Measurements from ENCODE around the gene PITX2.

Gene PITX2

DNA sequence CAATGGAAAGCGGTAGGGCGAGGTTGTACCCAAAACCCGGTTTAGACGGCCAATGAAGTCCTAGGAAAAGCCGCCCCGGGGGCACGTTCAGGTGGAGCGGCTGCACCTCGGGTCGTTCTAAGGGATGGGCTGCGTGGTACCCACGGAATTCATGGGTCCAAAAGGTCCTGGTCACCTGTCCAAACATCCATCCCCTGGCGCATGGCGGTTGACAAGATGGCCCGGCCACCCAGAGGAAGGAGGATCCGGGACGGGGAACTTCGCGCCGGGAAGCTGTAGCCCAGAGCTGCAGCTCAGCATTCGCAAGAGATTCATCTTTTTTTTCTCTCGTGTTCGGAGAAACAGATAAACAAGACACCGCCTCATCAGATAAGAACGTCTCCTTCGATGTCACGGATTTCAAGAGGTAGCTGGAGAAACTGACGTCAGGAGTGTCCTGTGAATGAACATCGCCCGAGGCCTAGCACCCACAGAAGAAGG lies 10.9 kb downstream of the PITX2 start:
- H3K4me1 ChIP-seq, result no peaks in the 10 kb centered on the region
- H3K27ac ChIP-seq, result no peak overlapping the region
- H3K4me2 ChIP-seq, result no peak overlapping the region
- H3K4me3 ChIP-seq, result no peak overlapping the region
- peaks cover 51% of the 10 kb centered on the region for H3K9me3 ChIP-seq
- TF ChIP-seq Cebpa-rat (IDR thresholded peaks at IDR 0.05), result no peak
- H3K9ac ChIP-seq, result no peak overlapping the region
- H4K20me1 ChIP-seq, result no peaks in the 10 kb centered on the region
- peaks cover 67% of the 10 kb centered on the region for H3K27me3 ChIP-seq
- H3K36me3 ChIP-seq, result no peaks in the 10 kb centered on the region

DNA sequence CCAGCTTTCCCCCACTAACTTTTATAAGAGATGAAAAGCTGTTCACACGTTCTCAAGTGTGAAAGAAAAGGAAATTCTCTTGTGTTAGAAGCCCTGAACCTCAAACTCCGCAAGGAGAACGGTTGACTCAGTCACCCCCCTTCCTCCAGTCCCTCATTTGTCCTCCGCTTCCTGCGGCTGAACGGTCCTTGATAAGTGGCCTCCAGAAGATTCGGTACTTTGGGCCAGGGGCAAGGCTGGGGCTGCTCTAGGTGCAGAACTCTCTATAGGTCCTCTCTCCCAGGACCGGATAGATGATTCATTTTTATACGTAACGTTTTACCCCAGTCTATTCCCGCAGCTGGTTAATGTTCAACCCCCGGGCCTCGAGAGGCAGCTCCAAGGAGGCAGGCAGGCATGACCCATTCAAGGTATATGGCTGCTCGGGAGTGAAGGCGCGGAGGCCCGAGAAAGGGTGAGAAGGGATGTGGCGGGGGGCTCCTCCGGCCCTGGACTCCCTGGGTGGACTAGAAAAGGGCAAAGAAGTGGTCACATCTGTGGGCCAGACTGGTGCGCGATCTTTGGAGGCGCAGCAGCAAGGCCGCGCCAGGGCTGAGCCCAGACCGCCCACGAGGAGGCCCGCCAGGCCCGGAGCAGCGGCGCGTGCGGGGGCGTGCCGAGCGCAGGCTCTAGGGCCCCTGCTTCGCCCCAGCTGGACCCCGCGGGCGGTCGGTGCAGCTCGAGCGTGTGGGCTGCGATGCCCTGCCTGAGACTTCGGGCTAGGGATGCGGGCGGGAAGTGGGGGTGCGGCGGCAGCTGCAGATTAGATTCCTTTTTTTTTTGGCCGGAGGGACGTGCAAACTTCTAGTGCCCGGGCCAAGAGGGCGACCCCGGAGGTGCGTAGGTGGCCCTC lies 11.7 kb downstream of the PITX2 start:
- no peak for TF ChIP-seq Cebpa-rat (IDR thresholded peaks at IDR 0.05)
- no peaks in the 10 kb centered on the region for H3K36me3 ChIP-seq
- no peaks in the 10 kb centered on the region for H3K4me1 ChIP-seq
- H3K9ac ChIP-seq, result no peak overlapping the region
- no peak overlapping the region for H3K4me3 ChIP-seq
- H3K4me2 ChIP-seq, result no peak overlapping the region
- peaks cover 51% of the 10 kb centered on the region for H3K9me3 ChIP-seq
- H4K20me1 ChIP-seq, result no peaks in the 10 kb centered on the region
- H3K27me3 ChIP-seq, result peaks cover 59% of the 10 kb centered on the region
- no peak overlapping the region for H3K27ac ChIP-seq

DNA sequence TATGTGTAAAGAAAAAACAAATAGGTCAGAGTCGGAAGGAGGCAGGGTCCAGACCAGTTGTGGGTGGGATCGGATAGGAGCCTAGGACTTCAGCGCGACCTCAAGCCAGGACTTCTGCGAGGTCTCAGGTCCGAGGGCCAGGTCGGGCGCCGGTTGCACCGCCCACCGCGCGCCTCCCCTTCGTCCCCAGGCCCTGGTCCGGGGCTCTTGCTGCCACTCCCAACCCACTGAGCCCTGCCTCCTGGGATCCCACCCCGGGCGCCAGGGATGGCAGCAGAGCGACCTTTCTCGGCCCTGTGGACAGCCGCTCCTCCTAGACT lies 12.3 kb downstream of the PITX2 start:
- Histone ChIP-seq H3K9me3 (peaks cover 47% of the 10 kb centered on the region), H3K36me3 (no peaks in the 10 kb centered on the region), H4K20me1 (no peaks in the 10 kb centered on the region), H3K9ac (no peak overlapping the region), H3K4me2 (no peak overlapping the region), H3K27me3 (peaks cover 53% of the 10 kb centered on the region), H3K4me1 (no peaks in the 10 kb centered on the region), H3K4me3 (no peak overlapping the region), H3K27ac (no peak overlapping the region)
- no peak for TF ChIP-seq Cebpa-rat (IDR thresholded peaks at IDR 0.05)

DNA sequence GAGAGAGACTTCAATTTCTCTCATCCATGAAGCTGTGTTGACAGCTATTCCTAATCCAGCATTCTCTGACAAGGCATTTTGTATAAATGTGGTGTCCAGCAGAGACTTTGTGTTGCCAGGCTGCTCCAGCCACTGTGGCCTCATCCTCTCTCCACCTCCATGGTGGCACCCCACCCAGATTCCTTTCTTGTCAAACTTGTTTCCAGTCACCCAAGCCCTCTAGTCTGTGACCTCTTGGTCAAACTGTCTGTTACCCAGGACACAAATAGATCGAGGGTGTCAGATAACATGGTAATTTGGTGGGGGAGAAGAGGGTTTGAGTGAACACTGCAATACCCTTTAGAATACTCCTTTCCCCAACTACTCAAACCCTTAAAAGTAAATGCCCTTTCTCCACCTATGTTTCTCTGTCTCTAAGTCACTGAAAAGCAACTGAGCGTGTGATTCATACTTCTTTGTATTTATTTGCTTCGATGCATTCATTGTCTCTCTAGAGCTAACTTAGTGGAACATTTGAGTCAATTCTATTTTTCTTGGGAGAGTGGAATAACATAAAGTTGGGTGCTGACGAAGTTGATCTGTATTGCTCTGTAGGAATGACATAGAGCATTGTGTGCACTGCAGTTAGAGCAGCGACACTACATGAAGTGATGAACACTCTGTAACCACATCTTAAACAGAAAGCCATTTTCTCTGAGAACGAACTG lies 13.7 kb downstream of the PITX2 start:
- no peak for TF ChIP-seq Cebpa-rat (IDR thresholded peaks at IDR 0.05)
- Histone ChIP-seq H4K20me1 (no peaks in the 10 kb centered on the region), H3K9ac (no peak overlapping the region), H3K4me3 (no peak overlapping the region), H3K4me1 (no peaks in the 10 kb centered on the region), H3K27ac (no peak overlapping the region), H3K4me2 (no peak overlapping the region), H3K27me3 (peaks cover 39% of the 10 kb centered on the region), H3K9me3 (peaks cover 33% of the 10 kb centered on the region), H3K36me3 (no peaks in the 10 kb centered on the region)

DNA sequence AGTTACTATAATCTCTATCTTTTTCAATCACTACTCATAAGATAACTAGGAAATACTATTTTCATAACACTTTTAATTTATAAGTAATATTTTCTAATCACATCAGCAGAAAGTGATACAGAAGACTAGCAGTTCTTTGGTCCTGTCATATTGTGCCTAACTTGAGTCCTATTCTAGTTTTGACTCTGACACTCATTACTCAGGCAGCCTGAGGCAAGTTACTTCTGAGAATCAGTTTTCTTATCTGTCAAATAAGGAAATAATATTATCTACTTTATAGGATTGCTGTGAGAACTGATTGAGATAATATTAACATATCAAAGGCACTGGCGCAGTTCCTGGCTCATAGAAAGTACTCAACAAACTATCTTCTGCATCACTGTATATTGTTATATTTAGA lies 17.8 kb downstream of the PITX2 start:
- Histone ChIP-seq H3K4me3 (no peak overlapping the region), H3K4me2 (no peak overlapping the region), H3K9me3 (no peaks in the 10 kb centered on the region), H3K4me1 (no peaks in the 10 kb centered on the region), H4K20me1 (no peaks in the 10 kb centered on the region), H3K27me3 (no peaks in the 10 kb centered on the region), H3K36me3 (no peaks in the 10 kb centered on the region), H3K27ac (no peak overlapping the region), H3K9ac (no peak overlapping the region)
- TF ChIP-seq Cebpa-rat (IDR thresholded peaks at IDR 0.05), result no peak

DNA sequence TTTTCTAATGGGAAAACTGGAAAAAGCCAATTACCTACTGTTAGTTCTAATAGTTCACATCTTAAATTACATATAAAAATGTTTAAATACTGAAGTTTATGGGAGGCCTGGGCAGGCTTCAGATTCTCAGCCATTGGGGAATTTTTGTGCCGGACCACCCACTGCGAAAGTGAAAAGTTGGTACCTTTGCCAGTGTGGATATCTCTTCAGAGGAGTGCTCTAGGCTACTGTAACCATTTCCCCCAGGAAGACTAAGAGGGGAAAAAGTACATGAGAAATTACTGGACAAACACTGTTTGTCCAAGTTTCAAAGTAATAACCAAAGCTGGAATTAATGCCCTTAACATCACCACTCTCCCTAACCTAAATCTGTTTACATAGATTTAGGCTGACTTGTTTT lies 20.8 kb downstream of the PITX2 start:
- TF ChIP-seq Cebpa-rat (IDR thresholded peaks at IDR 0.05), result no peak
- H3K36me3 ChIP-seq, result no peaks in the 10 kb centered on the region
- no peak overlapping the region for H3K9ac ChIP-seq
- H3K4me3 ChIP-seq, result no peak overlapping the region
- no peaks in the 10 kb centered on the region for H3K4me1 ChIP-seq
- H4K20me1 ChIP-seq, result no peaks in the 10 kb centered on the region
- H3K4me2 ChIP-seq, result no peak overlapping the region
- 0 out of 2 replicates have a peak, but pooled peaks cover 3% of the 10 kb centered on the region for H3K9me3 ChIP-seq
- no peaks in the 10 kb centered on the region for H3K27me3 ChIP-seq
- H3K27ac ChIP-seq, result no peak overlapping the region

DNA sequence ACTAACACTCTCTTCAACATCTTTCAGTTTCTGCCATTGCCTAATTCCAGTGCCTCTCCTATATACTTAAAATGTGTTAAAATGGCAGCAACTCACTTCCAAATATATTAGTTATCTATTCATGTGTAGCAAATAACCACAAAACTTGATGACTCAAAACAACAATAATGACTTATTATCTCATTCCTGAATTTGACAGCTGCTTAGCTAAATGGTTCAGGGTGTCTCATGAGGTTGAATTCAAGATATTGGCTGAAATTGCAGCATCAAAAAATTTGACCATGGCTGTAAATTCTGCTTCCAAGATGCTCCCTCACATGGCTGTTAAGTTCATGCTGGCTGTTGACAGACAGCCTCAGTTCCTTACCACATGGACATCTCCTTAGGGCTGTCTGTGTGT lies 25.3 kb downstream of the PITX2 start:
- H3K36me3 ChIP-seq, result no peaks in the 10 kb centered on the region
- H3K9me3 ChIP-seq, result peaks cover 18% of the 10 kb centered on the region
- H3K27me3 ChIP-seq, result no peaks in the 10 kb centered on the region
- H3K4me3 ChIP-seq, result no peak overlapping the region
- no peak overlapping the region for H3K4me2 ChIP-seq
- no peak overlapping the region for H3K9ac ChIP-seq
- H3K27ac ChIP-seq, result no peak overlapping the region
- H3K4me1 ChIP-seq, result no peaks in the 10 kb centered on the region
- no peaks in the 10 kb centered on the region for H4K20me1 ChIP-seq
- TF ChIP-seq Cebpa-rat (IDR thresholded peaks at IDR 0.05), result no peak

DNA sequence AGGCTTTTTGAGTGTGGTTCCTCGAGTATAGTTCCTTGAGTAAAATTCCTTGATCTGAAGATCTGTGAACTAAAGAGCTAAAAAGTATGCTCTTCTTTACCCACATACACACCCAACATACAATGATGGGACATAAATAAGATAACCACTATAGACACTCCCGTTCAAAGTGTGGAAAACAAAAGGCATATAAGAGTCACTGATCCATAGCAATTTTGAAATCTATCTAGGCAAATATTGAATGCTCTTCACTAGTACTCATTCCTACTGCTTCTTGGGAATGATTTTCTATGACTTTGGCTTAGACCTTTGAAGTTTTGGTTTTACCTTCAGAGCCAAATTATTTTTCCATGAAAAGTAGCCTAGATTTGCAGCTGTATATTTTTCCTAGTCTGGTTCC lies 26.4 kb downstream of the PITX2 start:
- no peak for TF ChIP-seq Cebpa-rat (IDR thresholded peaks at IDR 0.05)
- Histone ChIP-seq H3K27me3 (no peaks in the 10 kb centered on the region), H3K9me3 (peaks cover 18% of the 10 kb centered on the region), H3K4me1 (no peaks in the 10 kb centered on the region), H3K4me3 (no peak overlapping the region), H4K20me1 (no peaks in the 10 kb centered on the region), H3K9ac (no peak overlapping the region), H3K4me2 (no peak overlapping the region), H3K36me3 (no peaks in the 10 kb centered on the region), H3K27ac (no peak overlapping the region)

DNA sequence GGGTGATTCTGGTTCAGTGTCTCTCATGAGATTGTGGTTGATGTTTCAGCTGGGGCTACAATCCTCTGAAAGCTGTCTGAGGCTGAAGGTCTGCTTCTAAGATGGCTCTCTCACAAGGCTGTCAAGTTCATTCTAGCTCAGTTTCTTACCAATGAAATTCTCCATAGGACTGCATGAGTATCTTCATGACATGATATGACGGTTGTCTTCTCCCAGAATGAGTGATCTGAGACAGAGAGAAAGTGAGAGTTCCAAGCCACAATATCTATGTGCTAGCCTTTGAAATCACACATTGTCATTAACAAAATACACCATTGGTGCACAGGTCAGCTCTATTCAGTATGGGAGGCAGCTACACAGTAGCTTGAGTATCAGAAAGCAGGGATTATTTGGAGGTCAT lies 27.3 kb downstream of the PITX2 start:
- H3K9ac ChIP-seq, result no peak overlapping the region
- H3K4me3 ChIP-seq, result no peak overlapping the region
- no peak for TF ChIP-seq Cebpa-rat (IDR thresholded peaks at IDR 0.05)
- no peaks in the 10 kb centered on the region for H4K20me1 ChIP-seq
- H3K27ac ChIP-seq, result no peak overlapping the region
- no peaks in the 10 kb centered on the region for H3K4me1 ChIP-seq
- H3K27me3 ChIP-seq, result no peaks in the 10 kb centered on the region
- H3K36me3 ChIP-seq, result no peaks in the 10 kb centered on the region
- H3K9me3 ChIP-seq, result peaks cover 18% of the 10 kb centered on the region
- H3K4me2 ChIP-seq, result no peak overlapping the region

DNA sequence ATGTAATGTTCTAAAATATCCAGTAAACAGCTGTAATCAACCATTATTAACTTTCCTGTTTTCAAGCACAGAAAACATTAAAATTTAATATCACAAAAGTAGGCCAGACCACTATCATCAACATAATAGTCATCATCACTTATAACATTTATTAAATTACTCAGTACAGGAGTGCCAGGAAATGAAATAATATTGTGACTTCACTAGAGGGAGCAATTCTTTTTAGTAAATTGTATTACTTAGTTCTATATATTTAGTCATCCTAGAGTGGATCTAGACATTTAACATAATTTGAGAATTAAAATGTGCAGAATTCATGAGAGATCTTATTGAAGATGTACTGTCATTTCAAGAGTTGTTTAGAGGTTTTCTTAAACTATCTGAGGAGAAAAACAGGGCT lies 33.6 kb downstream of the PITX2 start:
- TF ChIP-seq Cebpa-rat (IDR thresholded peaks at IDR 0.05), result no peak
- no peaks in the 10 kb centered on the region for H3K9me3 ChIP-seq
- no peaks in the 10 kb centered on the region for H4K20me1 ChIP-seq
- H3K9ac ChIP-seq, result no peak overlapping the region
- no peak overlapping the region for H3K4me3 ChIP-seq
- no peak overlapping the region for H3K4me2 ChIP-seq
- no peaks in the 10 kb centered on the region for H3K4me1 ChIP-seq
- no peak overlapping the region for H3K27ac ChIP-seq
- H3K27me3 ChIP-seq, result no peaks in the 10 kb centered on the region
- H3K36me3 ChIP-seq, result no peaks in the 10 kb centered on the region
